ENCODE data around the gene EPSTI1.
"Not testable (repeated sequence)": the region's sequence is repeated elsewhere in the genome, so short reads cannot be mapped to it uniquely, and the experiment has no call there.

EPSTI1 gene

DNA sequence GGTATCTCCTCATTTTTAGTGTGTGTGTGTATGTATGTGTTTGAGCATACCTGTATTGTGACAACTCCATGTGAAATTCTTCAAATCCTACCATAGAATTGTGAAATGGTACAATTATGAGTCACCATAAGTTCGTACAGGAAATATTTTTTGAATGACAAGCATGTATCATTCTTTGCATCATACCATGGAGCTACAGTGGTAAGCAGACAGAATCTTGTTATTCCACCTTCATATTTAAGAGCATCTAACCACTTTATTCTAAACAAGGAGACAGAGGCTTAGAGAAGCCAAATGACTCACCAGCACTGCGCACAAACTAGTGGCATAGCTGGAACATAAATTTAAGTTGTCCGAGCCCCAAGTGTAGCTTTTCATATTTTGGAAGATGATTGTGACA is 4.5 kb upstream of the EPSTI1 start:
- H3K4me3 ChIP-seq (ENCODE audit: low read depth, low read length) = no peak overlapping the region
- TF ChIP-seq, protein P1, sequence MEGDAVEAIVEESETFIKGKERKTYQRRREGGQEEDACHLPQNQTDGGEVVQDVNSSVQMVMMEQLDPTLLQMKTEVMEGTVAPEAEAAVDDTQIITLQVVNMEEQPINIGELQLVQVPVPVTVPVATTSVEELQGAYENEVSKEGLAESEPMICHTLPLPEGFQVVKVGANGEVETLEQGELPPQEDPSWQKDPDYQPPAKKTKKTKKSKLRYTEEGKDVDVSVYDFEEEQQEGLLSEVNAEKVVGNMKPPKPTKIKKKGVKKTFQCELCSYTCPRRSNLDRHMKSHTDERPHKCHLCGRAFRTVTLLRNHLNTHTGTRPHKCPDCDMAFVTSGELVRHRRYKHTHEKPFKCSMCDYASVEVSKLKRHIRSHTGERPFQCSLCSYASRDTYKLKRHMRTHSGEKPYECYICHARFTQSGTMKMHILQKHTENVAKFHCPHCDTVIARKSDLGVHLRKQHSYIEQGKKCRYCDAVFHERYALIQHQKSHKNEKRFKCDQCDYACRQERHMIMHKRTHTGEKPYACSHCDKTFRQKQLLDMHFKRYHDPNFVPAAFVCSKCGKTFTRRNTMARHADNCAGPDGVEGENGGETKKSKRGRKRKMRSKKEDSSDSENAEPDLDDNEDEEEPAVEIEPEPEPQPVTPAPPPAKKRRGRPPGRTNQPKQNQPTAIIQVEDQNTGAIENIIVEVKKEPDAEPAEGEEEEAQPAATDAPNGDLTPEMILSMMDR (IDR thresholded peaks at IDR 0.05; ENCODE audit: insufficient read depth, low read depth, low read length, missing control alignments) = no peak
- DNase-seq (ENCODE audit: low read depth) = peak; percentile 69

DNA sequence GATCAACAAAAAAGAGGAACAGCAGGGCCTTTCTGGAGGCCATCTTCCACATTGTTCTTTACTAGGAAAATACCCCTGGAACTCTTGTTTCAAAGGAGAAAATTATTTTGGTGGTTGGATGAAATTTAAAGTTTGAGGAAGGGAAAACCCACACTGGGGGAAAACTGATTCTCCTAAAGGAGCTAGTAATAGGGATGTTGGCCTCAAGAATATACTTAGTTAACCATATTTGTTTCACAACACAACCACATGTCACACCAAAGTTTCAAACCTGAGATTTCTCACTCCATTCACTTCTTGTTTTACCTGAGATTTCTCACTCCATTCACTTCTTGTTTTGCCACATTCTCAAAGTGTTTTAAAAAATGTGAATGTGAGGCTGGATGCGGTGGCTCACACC is 2.8 kb upstream of the EPSTI1 start:
- TF ChIP-seq, protein P1 (IDR thresholded peaks at IDR 0.05; ENCODE audit: insufficient read depth, low read depth, low read length, missing control alignments) = no peak
- DNase-seq (ENCODE audit: low read depth) = no peak

DNA sequence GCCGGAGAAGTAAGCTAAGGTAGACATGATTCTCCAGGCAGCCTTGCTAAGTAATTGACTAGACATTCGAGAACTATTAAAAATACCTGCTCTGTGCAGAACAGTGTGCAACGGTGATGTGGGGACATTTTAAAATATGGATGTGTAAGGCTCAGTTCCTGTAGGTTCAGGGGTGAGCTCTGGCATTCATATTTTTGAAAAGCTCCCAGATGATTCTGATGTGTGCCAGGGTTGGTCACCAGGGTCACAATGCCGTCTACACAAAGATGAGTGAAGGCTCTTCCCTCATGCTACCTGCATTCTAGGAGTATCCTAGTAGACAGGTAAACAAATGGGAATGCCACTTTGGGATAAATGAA is 702 bp upstream of the EPSTI1 start:
- no peak for DNase-seq (ENCODE audit: low read depth)
- peak overlapping the region; percentile 95 for H3K4me3 ChIP-seq (ENCODE audit: low read depth, low read length)
- TF ChIP-seq, protein P1 (IDR thresholded peaks at IDR 0.05; ENCODE audit: insufficient read depth, low read depth, low read length, missing control alignments) = no peak

More for the DNA sequence above, 2.8 kb upstream of the EPSTI1 start:
- no peak overlapping the region for H3K4me3 ChIP-seq (ENCODE audit: low read depth, low read length)

- not testable (repeated sequence) for DNase-seq (ENCODE audit: low read depth)
- H3K4me3 ChIP-seq (ENCODE audit: low read depth, low read length) = peak overlapping the region; percentile 95
Measured at GRCh38 chr13:42991233-42991897, 676 bp downstream of the EPSTI1 start.

DNA sequence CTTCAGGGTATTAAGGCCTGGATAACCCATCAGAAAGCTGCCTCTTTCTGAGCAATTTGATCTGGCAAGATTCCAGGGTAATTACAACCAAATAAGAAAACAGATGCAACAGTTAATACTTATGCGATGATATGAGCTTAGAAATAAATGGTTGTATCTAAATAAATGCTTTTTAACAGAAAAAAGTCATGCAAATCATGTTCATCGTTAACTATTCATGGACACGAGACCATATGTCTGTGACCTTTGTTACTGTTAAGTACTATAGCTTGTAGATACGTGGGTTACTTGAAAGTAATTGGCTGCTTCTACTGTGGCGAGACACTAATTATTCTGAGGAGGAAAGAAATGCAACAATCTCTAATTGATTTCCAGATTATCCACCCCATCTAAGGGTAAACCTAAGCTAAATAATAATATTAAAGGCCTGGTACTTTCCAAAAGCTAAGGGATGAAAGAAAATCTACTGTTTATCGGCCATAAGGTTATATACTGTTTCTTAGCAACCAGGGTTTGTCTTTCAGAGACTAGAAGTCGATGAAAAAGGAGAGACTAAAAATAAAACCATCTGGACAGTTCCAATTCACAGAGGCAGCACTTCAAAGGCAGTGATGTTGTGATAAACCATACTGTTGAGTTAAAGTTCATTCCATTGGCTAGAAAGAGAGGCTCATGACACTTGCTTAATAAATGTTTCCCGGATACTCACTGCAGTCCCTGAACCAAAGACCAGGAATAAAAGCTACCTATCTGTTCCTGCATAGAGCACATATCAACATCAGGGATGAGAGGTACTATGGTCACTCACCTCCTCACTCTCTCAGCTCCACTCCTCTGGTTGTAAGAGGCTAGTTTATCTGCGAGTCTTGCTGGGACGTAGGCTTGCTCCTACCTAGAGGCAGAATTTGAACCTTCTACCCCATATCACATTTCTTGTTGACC is 1.5 kb downstream of the EPSTI1 start:
- TF ChIP-seq, protein P1 (IDR thresholded peaks at IDR 0.05; ENCODE audit: insufficient read depth, low read depth, low read length, missing control alignments) = no peak
- H3K4me3 ChIP-seq (ENCODE audit: low read depth, low read length) = peak overlapping the region; percentile 95
- peak; percentile 41 for DNase-seq (ENCODE audit: low read depth)

- TF ChIP-seq, protein P1 (IDR thresholded peaks at IDR 0.05; ENCODE audit: insufficient read depth, low read depth, low read length, missing control alignments) = no peak
- no peak for DNase-seq (ENCODE audit: low read depth)
- H3K4me3 ChIP-seq (ENCODE audit: low read depth, low read length) = no peak overlapping the region
Measured at GRCh38 chr13:42986176-42986574, 5.9 kb downstream of the EPSTI1 start.
